SK-N-MC (cell line): ENCODE measurements around the gene ZNF619.

Experiments used
- DNase-seq: peaks from one replicate; pipeline ENCODE4 v3.0.0-alpha.2; 2011; ENCODE audit warnings: low read depth, low spot score
- H3K27ac ChIP-seq: fragments of 200-600 bp; sonication (generic); 2 replicates; pipeline ENCODE4 v1.5.1; 2016; ENCODE audit warnings: mixed run types
- H3K36me3 ChIP-seq: fragments of 200-600 bp; sonication (generic); 2 replicates; pipeline ENCODE4 v1.6.1; 2017; ENCODE audit warnings: antibody characterized with exemption, low read length, mixed read lengths; ENCODE audit not compliant: insufficient read depth
- H3K4me3 ChIP-seq: fragments of 200-600 bp; sonication (generic); 2 replicates; pipeline ENCODE4 v1.5.1; 2016
- H3K9ac ChIP-seq: fragments of 200-600 bp; sonication (generic); 2 replicates; pipeline ENCODE4 v1.8.0; 2017; ENCODE audit warnings: mixed run types, mixed read lengths; ENCODE audit not compliant: insufficient read length
- H3K9me3 ChIP-seq: fragments of 200-600 bp; sonication (generic); 2 replicates; pipeline ENCODE4 v1.6.1; 2017; ENCODE audit warnings: low read depth, mild to moderate bottlenecking, antibody characterized with exemption, low read length, moderate library complexity, mixed read lengths
- EZH2 ChIP-seq: fragments of 200-600 bp; sonication (generic); IDR thresholded peaks from one replicate; pipeline ENCODE4 v1.6.1; 2017; ENCODE audit warnings: antibody characterized with exemption
- FOXP2 ChIP-seq: optimal IDR thresholded peaks from 2 replicates; pipeline ENCODE3; 2011; ENCODE audit warnings: mild to moderate bottlenecking, moderate library complexity; ENCODE audit not compliant: insufficient read depth; ENCODE audit errors: extremely low read length, control extremely low read depth
- POLR2AphosphoS5 ChIP-seq: IDR thresholded peaks from 2 replicates; pipeline ENCODE4 v1.6.1; 2012; ENCODE audit warnings: mild to moderate bottlenecking, low read depth, low read length, borderline replicate concordance

The ZNF619 gene

DNA sequence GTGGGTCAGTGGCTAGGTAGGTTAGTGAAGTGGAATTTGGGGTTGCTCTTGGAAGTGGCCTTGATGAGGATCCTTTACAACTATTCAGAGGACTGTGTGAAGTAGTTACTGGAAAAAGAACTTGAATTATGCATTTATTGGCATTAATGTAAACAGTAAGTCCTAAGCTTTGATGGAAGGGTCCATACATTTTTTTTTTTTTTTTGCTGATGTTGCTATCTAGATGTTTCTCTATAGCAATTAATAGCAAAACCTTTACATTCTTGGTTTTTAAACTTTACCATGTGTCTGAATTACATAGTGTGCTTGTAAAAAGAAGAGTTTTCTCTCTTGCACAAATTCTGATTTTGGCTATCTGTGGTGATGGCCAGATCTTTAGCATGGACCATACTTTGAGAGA lies 57.4 kb downstream of the ZNF619 start:
- Histone ChIP-seq H3K9ac (no peak overlapping the region), H3K9me3 (no peaks in the 10 kb centered on the region), H3K27ac (no peak overlapping the region), H3K36me3 (peaks cover 27% of the 10 kb centered on the region; the same call in 1 of the 2 replicates), H3K4me3 (no peak overlapping the region)
- no peak for TF ChIP-seq POLR2AphosphoS5
- no peak for TF ChIP-seq FOXP2
- TF ChIP-seq EZH2, result no peak
- DNase-seq, result no peak
